HUES6 (cell line): ENCODE results near the gene PELI1.

Source experiments
- H3K27ac ChIP-seq: 2 replicates; pipeline ENCODE4 v1.7.0; 2013; ENCODE audit warnings: low read depth, mild to moderate bottlenecking, low read length, inconsistent platforms
- H3K27me3 ChIP-seq: 2 replicates; pipeline ENCODE4 v1.6.1; 2013; ENCODE audit warnings: low read length; ENCODE audit not compliant: control insufficient read depth, insufficient read depth
- H3K36me3 ChIP-seq: 2 replicates; pipeline ENCODE4 v1.6.1; 2013; ENCODE audit warnings: low read length; ENCODE audit not compliant: control insufficient read depth, insufficient read depth
- H3K4me1 ChIP-seq: 2 replicates; pipeline ENCODE4 v1.6.1; 2013; ENCODE audit warnings: low read length; ENCODE audit not compliant: control insufficient read depth, insufficient read depth
- H3K4me3 ChIP-seq: 2 replicates; pipeline ENCODE4 v1.5.1; 2013; ENCODE audit warnings: low read depth, low read length
- H3K9ac ChIP-seq: one replicate; pipeline ENCODE4 v1.6.1; 2013; ENCODE audit warnings: mild to moderate bottlenecking, low read length
- H3K9me3 ChIP-seq: 2 replicates; pipeline ENCODE4 v1.6.1; 2013; ENCODE audit warnings: low read depth, low read length; ENCODE audit not compliant: control insufficient read depth, insufficient read depth

PELI1 gene

GRCh38 chr2:64052463-64053241 is 91.6 kb downstream of the PELI1 start:
- Histone ChIP-seq H3K9ac (no peak overlapping the region), H3K9me3 (no peaks in the 10 kb centered on the region), H3K27me3 (no peaks in the 10 kb centered on the region), H3K27ac (no peak overlapping the region), H3K4me1 (peaks cover 20% of the 10 kb centered on the region), H3K4me3 (no peak overlapping the region), H3K36me3 (no peaks in the 10 kb centered on the region)

GRCh38 chr2:64049633-64050220 is 94.5 kb downstream of the PELI1 start:
- Histone ChIP-seq H3K36me3 (no peaks in the 10 kb centered on the region), H3K9ac (no peak overlapping the region), H3K27me3 (no peaks in the 10 kb centered on the region), H3K4me1 (peaks cover 20% of the 10 kb centered on the region), H3K27ac (no peak overlapping the region), H3K4me3 (no peak overlapping the region), H3K9me3 (no peaks in the 10 kb centered on the region)

GRCh38 chr2:64045938-64046337 is 98.3 kb downstream of the PELI1 start:
- H3K4me1 ChIP-seq: peaks cover 4% of the 10 kb centered on the region; the same call in 1 of the 2 replicates
- no peaks in the 10 kb centered on the region for H3K9me3 ChIP-seq
- H3K36me3 ChIP-seq: no peaks in the 10 kb centered on the region
- no peak overlapping the region for H3K9ac ChIP-seq
- no peak overlapping the region for H3K27ac ChIP-seq
- H3K27me3 ChIP-seq: no peaks in the 10 kb centered on the region
- H3K4me3 ChIP-seq: no peak overlapping the region
